CD4-positive, alpha-beta T cell treated with Interleukin-15 for 1 hour (primary cell): ENCODE measurements around the gene MAPK10.
"Not testable (repeated sequence)": the region's sequence is repeated elsewhere in the genome, so short reads cannot be mapped to it uniquely, and the experiment has no call there.

Experiments
- DNase-seq: peaks from one replicate; pipeline ENCODE4 v3.0.0-alpha.2; 2020

MAPK10 gene

DNA sequence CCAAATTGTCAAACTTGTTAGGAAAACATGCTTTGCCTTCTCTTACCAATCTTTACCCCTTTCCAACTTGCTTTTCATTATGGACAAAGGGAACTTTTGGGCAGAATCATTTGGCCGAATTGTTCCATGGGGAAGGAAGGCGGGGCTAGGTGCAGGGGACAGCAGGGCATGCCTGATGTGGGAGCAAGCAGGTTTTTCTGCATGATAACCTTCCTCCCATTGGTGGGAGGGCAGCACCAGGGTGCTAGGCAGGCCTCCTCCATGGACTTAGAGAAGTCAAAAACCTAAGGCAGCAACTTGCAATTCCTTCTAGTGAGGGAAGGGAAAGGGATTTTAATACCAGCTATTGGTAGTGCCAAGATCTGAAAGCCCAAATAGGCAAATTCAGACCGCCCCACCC is 260.5 kb downstream of the MAPK10 start:
- no peak for DNase-seq

DNA sequence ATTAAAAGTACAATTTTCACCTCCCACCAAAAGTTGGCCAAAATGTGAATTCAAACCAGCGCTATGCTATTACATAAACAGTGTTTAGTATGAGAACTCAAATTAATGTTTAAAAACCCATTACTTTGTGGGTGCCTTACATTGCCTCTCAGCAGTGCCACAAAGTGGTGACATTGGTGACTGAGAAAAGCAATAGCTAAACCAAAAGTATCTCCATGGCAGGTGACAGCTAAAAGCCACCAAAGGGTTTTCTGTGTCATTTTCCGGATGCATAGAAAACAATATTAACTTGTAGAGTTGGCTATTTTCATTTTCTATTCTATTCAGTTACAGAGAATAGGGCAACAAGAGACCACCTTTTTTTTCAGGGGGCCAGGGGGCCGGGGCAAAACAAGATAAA is 261.2 kb downstream of the MAPK10 start:
- no peak for DNase-seq

DNA sequence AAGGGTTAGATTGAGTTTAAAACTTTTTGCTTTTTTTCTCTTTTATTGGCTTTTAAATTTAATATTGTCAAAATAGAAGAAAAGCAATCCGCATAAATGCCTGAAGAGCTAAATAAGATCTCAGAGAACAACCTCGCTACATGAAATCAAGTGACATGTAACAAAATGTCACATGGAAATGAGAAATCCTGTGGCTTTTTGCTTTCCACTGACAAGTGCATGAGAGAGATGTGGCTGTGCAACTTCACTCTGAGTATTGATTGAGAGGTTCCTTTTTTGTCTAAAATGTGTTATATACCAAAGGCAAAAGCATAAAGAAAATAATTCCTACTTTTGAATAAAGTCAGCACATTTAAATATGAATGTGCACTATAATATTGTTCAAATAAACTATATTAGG is 263.5 kb downstream of the MAPK10 start:
- no peak for DNase-seq

- DNase-seq: no peak
These were observed 267.2 kb downstream of the MAPK10 start for GRCh38 chr4:86092684-86093083.

DNA sequence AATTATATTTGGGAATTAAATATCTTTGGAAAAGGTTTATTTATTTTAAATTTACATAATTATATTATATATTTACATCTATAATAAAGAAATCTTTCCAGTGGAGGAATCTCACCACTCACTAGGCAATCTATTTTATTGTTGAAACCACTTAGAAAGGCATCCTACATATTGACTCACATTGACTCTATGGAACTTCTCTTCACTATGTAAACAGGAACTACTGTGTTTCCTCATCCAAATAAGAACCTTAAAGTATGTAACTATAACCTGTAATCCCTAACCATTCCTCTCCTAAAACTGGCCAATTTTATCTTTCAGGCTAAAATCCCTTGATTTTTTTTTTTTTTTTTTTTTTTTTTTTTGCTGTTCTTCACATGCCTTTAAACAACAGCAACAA is 268.7 kb downstream of the MAPK10 start:
- no peak for DNase-seq

DNA sequence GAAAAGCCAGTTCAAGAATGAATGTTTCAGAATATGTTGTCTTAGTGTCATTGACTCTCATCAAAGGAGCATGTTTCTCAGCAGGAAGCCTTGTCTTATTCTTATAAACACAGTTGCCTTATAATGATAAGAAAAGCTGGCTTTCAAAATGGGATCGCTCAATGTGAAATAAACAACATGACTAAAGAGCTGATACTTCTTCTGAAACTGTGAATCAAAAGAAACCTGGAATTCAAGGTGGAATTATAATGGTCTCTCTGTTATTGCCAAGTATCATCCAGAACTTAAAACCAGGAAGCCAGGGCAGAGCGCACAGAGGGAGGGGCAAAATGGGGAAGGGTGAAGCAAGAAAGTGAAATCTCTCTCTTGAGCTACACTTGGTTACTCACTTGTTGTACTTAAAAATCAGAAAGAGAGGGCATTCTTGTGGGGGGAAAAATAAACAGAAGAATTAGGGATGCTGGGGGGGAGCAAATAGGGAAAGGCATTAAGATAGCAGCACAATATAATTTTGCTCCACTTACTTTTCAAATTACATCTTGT is 270.0 kb downstream of the MAPK10 start:
- DNase-seq: no peak

- no peak for DNase-seq
These were observed 270.8 kb downstream of the MAPK10 start for GRCh38 chr4:86089053-86089452.

GRCh38 chr4:86075796-86076195 is 284.1 kb downstream of the MAPK10 start:
- not testable (repeated sequence) for DNase-seq

DNA sequence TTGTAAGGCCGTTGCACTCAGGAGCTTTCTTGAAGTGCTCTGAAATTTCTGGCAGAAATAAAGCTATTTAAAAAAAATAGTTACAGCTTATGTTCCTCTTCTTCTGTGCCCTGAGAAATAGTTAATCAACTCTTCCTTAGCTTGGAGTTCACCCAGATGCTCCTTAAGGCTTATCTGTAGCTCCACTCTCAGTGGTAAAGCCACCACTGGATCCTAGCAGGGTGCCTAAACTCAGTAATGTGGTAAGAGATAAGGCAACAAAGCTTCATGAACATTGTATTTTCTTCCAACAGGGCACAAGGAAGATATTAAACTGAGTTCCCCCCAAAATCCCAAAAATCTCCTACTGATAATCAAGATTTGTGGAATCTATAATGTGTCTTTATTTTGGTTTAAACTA is 299.5 kb downstream of the MAPK10 start:
- no peak for DNase-seq

DNA sequence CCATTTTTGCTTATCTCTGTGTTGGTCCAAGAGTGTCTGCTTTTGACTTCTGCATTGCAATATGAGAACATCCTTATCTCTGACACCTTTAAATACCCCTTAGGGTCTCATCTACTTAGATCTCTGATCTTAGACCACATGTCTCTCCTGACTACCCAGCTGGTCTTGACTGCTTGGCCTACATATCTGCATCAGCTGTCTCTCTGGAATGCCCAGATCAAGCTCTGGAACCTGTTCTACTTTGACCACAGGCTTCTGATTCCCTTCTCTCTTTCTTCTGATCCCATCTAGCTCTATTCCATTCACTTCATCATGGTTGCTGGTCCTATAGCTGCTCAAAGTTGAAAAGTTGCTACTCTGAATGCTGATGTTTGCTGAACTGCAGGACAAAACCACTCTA is 301.2 kb downstream of the MAPK10 start:
- no peak for DNase-seq

GRCh38 chr4:86055898-86056297 is 304.0 kb downstream of the MAPK10 start:
- DNase-seq: no peak

GRCh38 chr4:86054286-86055032 is 305.4 kb downstream of the MAPK10 start:
- no peak for DNase-seq

DNA sequence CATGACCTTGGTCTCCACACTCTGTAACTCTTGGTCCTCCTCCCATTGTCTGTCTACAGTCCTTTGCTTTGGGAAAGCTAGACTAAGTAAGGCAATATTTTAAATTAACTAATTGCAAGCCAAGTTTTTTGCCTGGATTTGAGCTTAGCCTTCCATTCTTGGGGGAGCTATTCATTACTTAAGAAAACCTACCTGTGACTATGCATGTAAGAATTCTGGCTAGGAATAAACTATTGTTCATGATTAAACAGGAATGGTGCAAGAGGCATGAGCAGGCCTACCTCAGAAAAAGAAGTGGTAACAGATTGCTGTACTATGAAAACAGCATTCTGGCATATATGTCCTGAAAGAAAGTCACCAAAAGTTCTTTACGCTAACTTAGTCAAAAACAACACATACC is 309.4 kb downstream of the MAPK10 start:
- no peak for DNase-seq

- no peak for DNase-seq
These were observed 311.4 kb downstream of the MAPK10 start for GRCh38 chr4:86048426-86048825.

GRCh38 chr4:86044593-86044985 is 315.3 kb downstream of the MAPK10 start:
- DNase-seq: no peak

GRCh38 chr4:86043755-86044592 is 315.9 kb downstream of the MAPK10 start:
- DNase-seq: no peak

GRCh38 chr4:86038037-86038436 is 321.8 kb downstream of the MAPK10 start:
- no peak for DNase-seq

DNA sequence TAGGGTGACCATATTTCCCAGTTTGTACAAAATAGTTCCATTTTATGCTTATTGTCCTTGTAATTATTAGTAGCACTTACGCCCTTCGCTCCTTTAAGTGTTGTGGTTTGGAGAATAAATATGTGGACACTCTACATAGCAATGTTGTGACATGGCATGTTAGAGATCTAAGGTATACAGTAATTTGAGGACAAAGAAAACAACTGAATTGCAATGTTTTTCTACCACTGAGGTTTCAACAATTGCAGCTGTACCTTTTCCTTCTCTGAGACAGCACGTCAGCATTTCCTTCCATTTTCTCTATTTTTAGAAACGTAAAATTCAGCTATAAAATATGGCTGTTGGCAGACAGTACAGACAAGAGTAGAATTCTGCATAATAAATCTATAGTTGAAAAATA is 323.1 kb downstream of the MAPK10 start:
- DNase-seq: no peak

GRCh38 chr4:86035688-86036087 is 324.2 kb downstream of the MAPK10 start:
- DNase-seq: no peak

DNA sequence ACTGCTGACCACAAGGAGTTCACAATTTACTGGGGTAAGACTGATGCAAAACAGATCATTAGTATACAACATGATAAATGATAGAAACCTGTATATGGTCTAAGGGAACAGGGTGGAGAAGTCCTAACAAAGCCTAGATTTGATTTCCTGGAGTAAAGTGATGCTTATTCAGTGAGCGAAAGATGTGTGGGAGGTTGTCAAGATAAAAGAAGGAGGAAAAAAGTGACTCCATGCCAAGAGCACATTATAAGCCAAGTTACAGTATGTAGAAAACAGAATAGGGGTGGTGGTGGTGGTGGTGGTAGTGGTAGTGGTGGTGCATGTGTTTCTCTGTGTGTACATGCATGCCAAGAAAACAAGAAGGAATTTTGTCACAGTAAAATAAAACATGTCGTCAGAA is 325.2 kb downstream of the MAPK10 start:
- no peak for DNase-seq

GRCh38 chr4:86033171-86033570 is 326.7 kb downstream of the MAPK10 start:
- no peak for DNase-seq

- DNase-seq: no peak
These were observed 327.3 kb downstream of the MAPK10 start for GRCh38 chr4:86032476-86033022.

DNA sequence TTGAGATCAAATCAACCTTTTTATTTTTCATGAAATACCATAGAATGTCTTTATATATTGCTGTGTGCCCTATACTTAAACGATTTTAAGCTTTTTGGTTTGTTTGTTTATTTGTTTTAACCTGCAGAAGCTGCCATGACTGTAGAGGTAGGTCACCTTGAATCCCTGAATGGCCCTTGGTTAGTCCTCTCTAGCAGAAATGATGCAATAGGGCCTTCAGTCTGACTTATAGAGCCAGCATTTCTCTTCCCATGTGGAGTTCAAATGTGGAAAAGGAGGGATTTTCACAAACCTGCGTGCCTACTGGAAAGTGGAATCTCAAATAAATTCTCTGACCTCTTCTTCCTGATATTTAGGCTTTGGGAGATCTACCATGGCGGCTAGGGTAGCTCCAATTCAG is 327.9 kb downstream of the MAPK10 start:
- DNase-seq: no peak

DNA sequence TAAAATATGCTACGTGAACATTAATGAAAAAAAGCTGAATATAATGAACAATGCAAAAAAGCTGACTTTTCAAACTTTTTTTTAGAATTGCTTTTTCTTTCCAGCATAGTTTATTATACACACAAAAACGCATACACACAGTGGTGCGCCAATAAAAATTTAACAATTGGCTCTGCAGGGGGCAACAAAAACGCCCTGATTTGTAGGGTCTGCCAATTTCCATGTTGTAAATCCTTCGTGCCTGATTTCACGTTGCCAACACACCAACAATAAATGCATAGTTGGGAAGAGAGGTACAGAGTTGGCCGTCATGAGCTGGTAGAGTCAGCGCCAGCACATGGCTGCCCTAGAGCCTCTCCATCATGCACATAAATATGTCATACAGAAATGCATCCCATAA is 333.1 kb downstream of the MAPK10 start:
- no peak for DNase-seq
